SK-N-DZ (cell line): ENCODE measurements around the gene C19orf81.

Experiments used
- DNase-seq: peaks from one replicate; pipeline ENCODE4 v3.0.0-alpha.2; 2015; ENCODE audit warnings: low spot score

Gene C19orf81

GRCh38 chr19:50679177-50680125 is 30.2 kb downstream of the C19orf81 start:
- peak; percentile 72 for DNase-seq

GRCh38 chr19:50686310-50687032 is 37.2 kb downstream of the C19orf81 start:
- DNase-seq: no peak

GRCh38 chr19:50688766-50689165 is 39.5 kb downstream of the C19orf81 start:
- no peak for DNase-seq

- no peak for DNase-seq
Measured at GRCh38 chr19:50690439-50690838, 41.2 kb downstream of the C19orf81 start.

- DNase-seq: peak; percentile 14
Measured at GRCh38 chr19:50693064-50693975, 44.1 kb downstream of the C19orf81 start.

- no peak for DNase-seq
Measured at GRCh38 chr19:50694815-50695145, 45.5 kb downstream of the C19orf81 start.

- peak; percentile 73 for DNase-seq
Measured at GRCh38 chr19:50695251-50696093, 46.2 kb downstream of the C19orf81 start.

- no peak for DNase-seq
Measured at GRCh38 chr19:50696094-50696483, 46.8 kb downstream of the C19orf81 start.

GRCh38 chr19:50697414-50698124 is 48.3 kb downstream of the C19orf81 start:
- no peak for DNase-seq

- no peak for DNase-seq
Measured at GRCh38 chr19:50701367-50701985, 52.2 kb downstream of the C19orf81 start.

GRCh38 chr19:50702158-50702870 is 53.1 kb downstream of the C19orf81 start:
- DNase-seq: no peak

GRCh38 chr19:50702871-50703829 is 53.9 kb downstream of the C19orf81 start:
- no peak for DNase-seq

- peak; percentile 55 for DNase-seq
Measured at GRCh38 chr19:50703915-50704796, 54.9 kb downstream of the C19orf81 start.

- DNase-seq: peak; percentile 59
Measured at GRCh38 chr19:50705422-50706019, 56.3 kb downstream of the C19orf81 start.

GRCh38 chr19:50706387-50706786 is 57.1 kb downstream of the C19orf81 start:
- no peak for DNase-seq

GRCh38 chr19:50708179-50708879 is 59.1 kb downstream of the C19orf81 start:
- DNase-seq: no peak
